GM21619 (cell line): ENCODE measurements around the gene SORCS1.
A peak's percentile ranks its signal among the peaks of the same experiment; 100 is the strongest.

ENCODE experiments used
- ATAC-seq: cut with Tn5 transposase; IDR thresholded peaks from one replicate; pipeline ENCODE4 v1.9.1; 2021; ENCODE audit not compliant: unreplicated experiment

The SORCS1 gene

GRCh38 chr10:106999118-106999707 lies 165.3 kb downstream of the SORCS1 start:
- no peak for ATAC-seq

DNA sequence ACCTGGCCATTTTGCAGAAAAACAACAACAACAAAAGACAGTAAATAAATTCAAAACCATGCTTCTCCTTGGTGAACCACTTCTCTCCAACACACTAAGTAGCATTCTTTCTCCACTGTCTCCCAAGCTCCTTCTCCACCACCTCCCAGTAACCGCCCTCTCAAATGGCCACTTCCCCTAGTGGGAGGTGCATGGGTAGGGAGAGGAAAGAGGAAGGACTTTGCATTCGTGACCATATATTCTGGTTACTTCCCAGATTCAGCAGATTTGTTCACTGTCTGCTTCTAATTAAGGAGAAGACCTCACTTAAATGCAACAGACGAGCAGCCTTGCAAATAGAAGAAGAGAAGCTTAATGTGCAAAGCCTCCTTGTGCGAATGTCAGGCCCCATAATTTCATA lies 166.8 kb downstream of the SORCS1 start:
- no peak for ATAC-seq

- ATAC-seq: no peak
Measured at GRCh38 chr10:106996510-106996909, 168.0 kb downstream of the SORCS1 start.

GRCh38 chr10:106992055-106992454 lies 172.5 kb downstream of the SORCS1 start:
- ATAC-seq: no peak

DNA sequence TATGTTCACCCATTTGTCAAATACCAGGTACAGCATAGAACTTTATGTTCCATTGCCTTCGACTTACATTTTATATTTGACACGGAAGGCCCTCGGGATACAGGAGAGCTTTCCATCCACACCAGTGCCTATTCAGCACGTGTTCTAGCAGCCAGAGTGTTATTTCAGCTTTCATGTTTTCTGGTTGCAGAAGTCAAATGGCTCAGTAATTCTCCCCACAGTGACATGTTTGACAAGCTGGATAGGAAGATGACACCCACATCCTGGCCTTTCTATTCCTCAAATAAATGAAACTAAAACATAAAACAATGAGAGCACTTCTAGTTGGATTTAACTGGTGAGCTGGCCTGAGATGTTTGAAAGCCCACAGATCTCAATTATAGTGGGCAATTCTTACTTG lies 173.4 kb downstream of the SORCS1 start:
- no peak for ATAC-seq

DNA sequence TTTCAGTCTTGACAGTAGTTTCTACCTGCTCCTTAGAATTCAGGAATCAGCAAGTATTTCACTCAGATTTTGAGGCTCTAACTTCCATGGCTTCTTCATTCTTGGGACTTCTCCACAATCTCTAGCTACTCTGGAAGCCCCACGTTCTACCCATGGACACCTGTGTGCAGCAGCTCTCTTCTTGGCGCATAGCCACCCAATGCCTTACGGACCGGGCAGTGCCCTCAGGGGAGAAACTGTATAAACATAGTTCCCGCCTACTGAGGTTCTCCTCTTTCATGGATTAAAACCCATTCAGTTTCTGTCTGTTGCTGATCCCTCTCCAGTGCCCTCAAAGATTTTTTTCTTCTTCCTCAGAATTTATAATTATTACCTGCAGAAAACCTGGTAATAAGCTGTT lies 177.1 kb downstream of the SORCS1 start:
- no peak for ATAC-seq

GRCh38 chr10:106982268-106982667 lies 182.2 kb downstream of the SORCS1 start:
- no peak for ATAC-seq

- ATAC-seq: no peak
Measured at GRCh38 chr10:106981452-106982075, 182.9 kb downstream of the SORCS1 start.

DNA sequence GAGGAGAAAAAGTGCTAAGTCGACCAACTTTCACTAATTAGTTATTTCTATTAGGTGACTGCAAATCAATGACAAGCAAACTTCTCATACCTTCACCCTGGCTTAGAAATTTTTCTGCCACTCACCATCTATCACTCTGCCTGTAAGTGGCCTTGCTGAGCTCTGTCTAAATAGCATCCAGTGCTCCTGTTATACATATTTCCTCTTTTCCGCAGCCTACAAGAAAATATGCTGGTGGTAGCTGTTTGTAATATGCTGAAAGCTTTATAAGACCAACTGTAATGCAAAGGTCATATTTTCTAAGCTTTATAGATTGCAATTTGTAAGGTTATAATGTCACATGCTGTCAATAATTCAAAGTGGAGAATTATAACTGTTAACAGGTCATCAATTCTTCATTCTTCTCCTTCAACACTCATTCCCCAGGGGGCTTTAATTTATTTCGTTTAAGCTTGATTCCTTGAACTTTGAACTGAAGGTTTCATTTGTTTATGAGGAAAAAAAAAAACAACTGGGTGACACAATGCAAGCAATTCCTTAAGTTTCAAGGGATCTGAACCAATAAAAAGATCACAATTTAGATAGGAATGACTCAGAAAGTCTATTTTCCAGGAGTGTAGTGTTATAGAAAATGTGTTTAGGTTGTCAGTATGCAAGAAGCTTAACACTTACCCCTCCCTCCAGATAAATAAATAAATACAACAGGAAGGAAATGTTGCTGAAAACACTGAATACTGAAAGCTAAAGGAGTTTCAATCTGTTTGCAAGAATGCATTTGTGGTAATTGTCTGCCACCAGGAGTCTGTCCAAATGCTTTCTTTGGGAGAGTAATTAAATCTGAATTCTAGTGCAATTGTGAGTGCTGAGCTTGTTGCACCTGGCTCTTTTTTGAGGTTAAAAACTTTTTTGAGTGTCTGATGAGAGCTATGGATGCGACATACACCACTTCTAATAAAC lies 183.7 kb downstream of the SORCS1 start:
- peak; percentile 94 for ATAC-seq

GRCh38 chr10:106978756-106979155 lies 185.8 kb downstream of the SORCS1 start:
- ATAC-seq: no peak

DNA sequence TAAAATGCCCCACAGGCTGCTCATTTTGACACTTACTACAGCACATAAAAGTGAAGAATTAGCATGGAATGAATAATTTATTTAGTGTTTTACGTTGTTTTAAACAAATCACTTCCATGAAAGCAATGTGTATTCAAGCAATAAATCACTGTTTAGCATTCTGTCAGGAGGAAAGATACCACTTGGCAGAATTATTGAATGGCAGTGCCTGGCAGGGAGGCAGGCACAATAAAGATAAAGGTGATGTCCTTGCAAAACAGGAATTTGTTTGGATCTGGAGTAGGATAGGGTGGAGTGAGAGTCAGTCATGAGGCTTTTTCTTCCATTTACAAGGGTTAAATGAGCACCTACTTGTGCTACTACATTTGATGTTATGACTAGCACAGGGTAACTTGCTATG lies 190.8 kb downstream of the SORCS1 start:
- no peak for ATAC-seq

- ATAC-seq: no peak
Measured at GRCh38 chr10:106973288-106973687, 191.2 kb downstream of the SORCS1 start.

DNA sequence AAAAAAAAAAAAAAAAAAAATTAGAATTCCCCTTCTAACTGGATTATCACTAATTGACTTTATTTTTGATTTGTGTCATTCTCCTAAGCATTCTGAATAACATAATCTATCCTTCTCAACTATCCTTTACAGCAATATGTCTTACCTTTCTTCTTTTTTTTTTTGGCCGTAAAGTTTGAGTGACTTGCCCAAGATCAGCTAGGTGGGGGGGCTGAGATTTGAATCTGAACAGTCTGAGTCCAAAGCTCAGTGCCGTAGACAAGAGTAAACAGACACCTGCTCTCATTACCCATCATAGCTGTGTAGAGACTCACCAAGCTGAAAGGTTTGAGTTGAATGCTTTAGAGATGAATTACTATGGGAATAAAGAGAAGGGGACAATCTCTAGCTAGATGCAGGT lies 192.1 kb downstream of the SORCS1 start:
- ATAC-seq: no peak

DNA sequence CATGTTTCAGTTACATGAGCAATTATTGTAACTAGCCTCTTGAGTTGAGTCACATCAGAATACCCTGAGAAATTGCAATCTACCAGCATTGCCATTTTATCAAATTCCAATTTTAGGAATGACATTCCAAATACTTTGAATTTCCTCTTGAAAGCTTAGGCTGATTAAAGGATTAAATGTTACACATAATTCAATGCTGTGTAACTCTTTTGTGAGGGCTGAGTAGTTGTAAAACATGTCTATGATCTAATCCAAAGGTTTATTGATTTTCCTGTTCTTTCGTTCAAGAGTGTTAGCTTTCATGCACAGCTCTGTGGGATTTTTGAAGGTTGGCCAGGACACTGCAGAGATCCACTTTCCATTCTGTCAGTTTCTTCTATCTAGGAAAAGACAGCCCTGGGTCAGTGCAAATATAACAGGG lies 193.1 kb downstream of the SORCS1 start:
- ATAC-seq: no peak

GRCh38 chr10:106967452-106967851 lies 197.1 kb downstream of the SORCS1 start:
- no peak for ATAC-seq

DNA sequence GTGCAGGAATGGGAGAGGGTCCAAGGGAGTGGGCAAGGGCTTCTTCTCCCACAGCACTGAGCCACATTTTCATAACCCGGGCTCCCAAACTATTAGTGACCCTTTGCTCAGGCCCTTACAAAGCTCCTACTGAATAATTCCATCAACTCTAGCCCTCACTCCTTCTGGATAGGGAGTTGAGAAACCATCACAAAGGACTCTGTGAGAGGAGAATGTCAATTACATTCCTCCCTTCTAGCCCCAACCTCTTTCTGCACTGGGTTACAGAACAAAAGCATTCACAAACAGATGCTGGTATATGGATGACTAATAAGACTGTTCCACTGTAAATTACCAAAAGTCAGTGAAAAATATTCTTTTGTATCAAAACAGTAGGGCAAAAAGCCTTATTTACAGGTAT lies 203.7 kb downstream of the SORCS1 start:
- ATAC-seq: no peak

DNA sequence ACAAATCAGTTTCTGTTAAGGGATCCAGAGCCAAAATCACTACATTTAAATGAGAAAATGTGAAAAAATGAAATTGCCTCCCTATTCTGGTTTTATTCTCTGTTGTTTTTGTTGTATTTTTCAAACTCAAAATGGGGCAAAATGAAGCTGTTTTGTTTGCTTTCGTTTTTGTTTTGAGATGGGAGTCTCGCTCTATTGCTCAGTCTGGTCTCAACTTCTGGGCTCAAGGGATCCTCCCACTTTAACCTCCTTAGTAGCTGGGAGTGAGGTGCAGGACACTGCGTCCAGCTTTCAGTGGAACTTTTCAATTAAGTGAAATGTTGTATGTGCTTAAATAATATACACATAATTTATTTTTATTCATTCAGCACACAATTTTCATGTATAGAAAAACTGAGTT lies 205.0 kb downstream of the SORCS1 start:
- ATAC-seq: peak; percentile 52

GRCh38 chr10:106958589-106959361 lies 205.7 kb downstream of the SORCS1 start:
- ATAC-seq: no peak

GRCh38 chr10:106957823-106958588 lies 206.5 kb downstream of the SORCS1 start:
- ATAC-seq: peak; percentile 51

DNA sequence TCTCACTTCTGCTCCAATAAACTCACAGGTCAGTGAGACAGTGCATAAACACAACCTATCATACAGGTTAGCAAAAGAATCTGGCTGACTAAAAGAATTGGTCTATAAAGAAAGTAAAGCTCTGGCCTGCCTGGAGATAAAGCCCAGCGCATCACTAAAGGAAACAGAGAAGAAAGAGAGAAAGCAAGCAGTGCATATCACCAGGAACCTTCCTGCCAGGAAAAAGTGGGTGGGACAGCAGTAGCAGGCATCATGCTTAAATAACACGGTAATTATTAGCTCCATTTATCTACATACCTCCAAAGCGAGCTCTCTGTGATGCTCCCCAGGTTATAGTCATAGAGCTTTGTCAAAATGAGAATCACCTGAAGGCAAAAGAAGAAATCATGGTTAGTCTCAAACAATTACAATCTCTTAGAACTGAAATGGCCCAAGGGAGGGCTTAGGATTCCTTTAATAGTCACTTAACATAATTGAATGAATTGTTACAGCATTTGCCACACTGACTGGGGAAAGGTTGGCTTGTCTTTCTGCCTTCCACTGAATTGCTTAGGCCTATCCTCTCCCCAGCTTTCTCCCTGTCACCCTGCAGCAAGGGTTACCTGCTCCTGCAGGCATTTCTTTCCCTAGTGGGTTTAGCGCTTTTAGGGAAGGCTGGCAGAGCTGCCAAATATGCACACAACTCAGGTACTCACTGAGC lies 208.1 kb downstream of the SORCS1 start:
- no peak for ATAC-seq
